Measurements from ENCODE around the gene B4GALT1. TPM values are rescaled to one million over a fixed set of nuclear protein-coding genes. Genes with fewer than 3 reads are reported as not detected.
A peak's percentile ranks its signal among the peaks of the same experiment; 100 is the strongest.

The B4GALT1 gene
- total RNA-seq, 4 donors from 2014 or later = 23.7 to 126 (median 93.7) TPM

GRCh38 chr9:33209394-33209793 is 42.3 kb upstream of the B4GALT1 start:
- H3K4me3 ChIP-seq = no peak overlapping the region
- in situ Hi-C loops (cut with MboI; ENCODE audit: low pct_ligation_motif_present in 1 of 4, low pct_unique_long_range_greater_than_20kb in 1 of 4, low sequenced_read_pairs in 3 of 4) = no loop called here
- peaks cover 8 to 26% (median 15%) of the 10 kb centered on the region in 4 donors for H3K4me1 ChIP-seq
- no peak for DNase-seq
- intact Hi-C loops (cut with DNase I; ENCODE audit: low total_unique reads) = loop anchor here (10.0 kb wide), 1 partner anchor 55 kb away; no protein-coding TSS in a partner anchor
- H3K27ac ChIP-seq = peak overlapping the region in 3 of 4 donors; percentile 7 to 28 (median 20)
- H3K27me3 ChIP-seq = no peaks in the 10 kb centered on the region
- 86% methylated on average over 1 of the region's 1 CpG for WGBS, 2 donors (ENCODE audit: low coverage in 1 of 2)
- TF ChIP-seq POLR2A (IDR thresholded peaks at IDR 0.05) = no peak
- TF ChIP-seq EP300 (IDR thresholded peaks at IDR 0.05; ENCODE audit: low read depth) = no peak
- TF ChIP-seq POLR2AphosphoS5 (IDR thresholded peaks at IDR 0.05) = no peak
- TF ChIP-seq CTCF (IDR thresholded peaks at IDR 0.05) = no peak
- no peaks in the 10 kb centered on the region for H3K9me3 ChIP-seq
- no peaks in the 10 kb centered on the region for H3K36me3 ChIP-seq

- no peak overlapping the region for H3K4me3 ChIP-seq
- H3K9me3 ChIP-seq = no peaks in the 10 kb centered on the region
- peak; percentile 77 for DNase-seq
- no peaks in the 10 kb centered on the region for H3K27me3 ChIP-seq
- H3K4me1 ChIP-seq = peaks cover 4 to 9% (median 6%) of the 10 kb centered on the region in 4 donors
- in situ Hi-C loops (cut with MboI; ENCODE audit: low pct_ligation_motif_present in 1 of 4, low pct_unique_long_range_greater_than_20kb in 1 of 4, low sequenced_read_pairs in 3 of 4) (no loop called here), intact Hi-C loops (cut with DNase I; ENCODE audit: low total_unique reads) (loop anchor here (10.0 kb wide), 1 partner anchor 48 kb away; no protein-coding TSS in a partner anchor)
- TF ChIP-seq POLR2A (IDR thresholded peaks at IDR 0.05) (no peak), EP300 (IDR thresholded peaks at IDR 0.05; ENCODE audit: low read depth) (no peak), POLR2AphosphoS5 (IDR thresholded peaks at IDR 0.05) (peak in 1 of 3 donors; percentile 35), CTCF (IDR thresholded peaks at IDR 0.05) (no peak)
- 42 to 46% methylated on average over 5 to 11 of the region's 11 CpGs for WGBS, 2 donors (ENCODE audit: low coverage in 1 of 2)
- H3K36me3 ChIP-seq = no peaks in the 10 kb centered on the region
- peak overlapping the region; percentile 3 to 51 (median 28) for H3K27ac ChIP-seq
Observed at GRCh38 chr9:33202552-33203201, 35.5 kb upstream of the B4GALT1 start.

- 67% methylated on average over 1 of the region's 1 CpG; no CpG with 5 or more reads in 1 of the 2 donors for WGBS, 2 donors (ENCODE audit: low coverage in 1 of 2)
- no peak for DNase-seq
- Histone ChIP-seq H3K27me3 (no peaks in the 10 kb centered on the region), H3K4me1 (peaks cover 4 to 12% (median 7%) of the 10 kb centered on the region in 4 donors), H3K4me3 (no peak overlapping the region), H3K9me3 (no peaks in the 10 kb centered on the region), H3K36me3 (no peaks in the 10 kb centered on the region), H3K27ac (peak overlapping the region in 2 of 4 donors; percentile 3 to 51)
- in situ Hi-C loops (cut with MboI; ENCODE audit: low pct_ligation_motif_present in 1 of 4, low pct_unique_long_range_greater_than_20kb in 1 of 4, low sequenced_read_pairs in 3 of 4) (no loop called here), intact Hi-C loops (cut with DNase I; ENCODE audit: low total_unique reads) (loop anchor here (10.0 kb wide), 1 partner anchor 47 kb away; no protein-coding TSS in a partner anchor)
- TF ChIP-seq CTCF (IDR thresholded peaks at IDR 0.05) (no peak), EP300 (IDR thresholded peaks at IDR 0.05; ENCODE audit: low read depth) (no peak), POLR2AphosphoS5 (IDR thresholded peaks at IDR 0.05) (no peak), POLR2A (IDR thresholded peaks at IDR 0.05) (no peak)
Observed at GRCh38 chr9:33202018-33202417, 34.9 kb upstream of the B4GALT1 start.

GRCh38 chr9:33198165-33198564 is 31.0 kb upstream of the B4GALT1 start:
- H3K4me1 ChIP-seq = peaks cover 4 to 12% (median 6%) of the 10 kb centered on the region in 4 donors
- peak overlapping the region; percentile 37 to 68 (median 63) for H3K27ac ChIP-seq
- 70 to 75% methylated on average over 6 of the region's 6 CpGs for WGBS, 2 donors (ENCODE audit: low coverage in 1 of 2)
- H3K27me3 ChIP-seq = no peaks in the 10 kb centered on the region
- no peaks in the 10 kb centered on the region for H3K9me3 ChIP-seq
- DNase-seq = no peak
- in situ Hi-C loops (cut with MboI; ENCODE audit: low pct_ligation_motif_present in 1 of 4, low pct_unique_long_range_greater_than_20kb in 1 of 4, low sequenced_read_pairs in 3 of 4) = no loop called here
- H3K36me3 ChIP-seq = no peaks in the 10 kb centered on the region
- intact Hi-C loops (cut with DNase I; ENCODE audit: low total_unique reads) = no loop called here
- H3K4me3 ChIP-seq = no peak overlapping the region
- TF ChIP-seq POLR2A (IDR thresholded peaks at IDR 0.05) (no peak), POLR2AphosphoS5 (IDR thresholded peaks at IDR 0.05) (peak in 2 of 3 donors; percentile 18 to 19)

All from transverse colon (tissue), 4 donors.